ENCODE measurements around the gene KLRD1. TPM values are rescaled to one million over a fixed set of nuclear protein-coding genes. Genes with fewer than 3 reads are reported as not detected.

Gene KLRD1
- total RNA-seq, 1 experiment from 2014 or later: not detected

GRCh38 chr12:10293570-10294227, 14.0 kb upstream of the KLRD1 start:
- H2AFZ ChIP-seq (ENCODE audit: low read length): no peak overlapping the region
- no peak overlapping the region for H3K4me2 ChIP-seq (ENCODE audit: low read length)
- H3K27ac ChIP-seq (ENCODE audit: low read length): no peak overlapping the region
- no TSS peak for BruUV-seq (replicated peaks)
- TF ChIP-seq EZH2 (IDR thresholded peaks at IDR 0.05; ENCODE audit: low read length, unreplicated experiment) (no peak), EZH2phosphoT487 (IDR thresholded peaks at IDR 0.05; ENCODE audit: borderline replicate concordance, low read length) (no peak), CTCF (conservative IDR thresholded peaks at IDR 0.05; ENCODE audit: low read depth, low read length) (no peak)
- DNase-seq (no peak), ATAC-seq (no peak)
- no peaks in the 10 kb centered on the region for H3K36me3 ChIP-seq (ENCODE audit: low read depth, low read length)
- no peaks in the 10 kb centered on the region for H3F3A ChIP-seq (ENCODE audit: low read length, unreplicated experiment)
- no peaks in the 10 kb centered on the region for H3K9me2 ChIP-seq (replicated peaks; ENCODE audit: low read length)
- POLR2A ChIA-PET (ENCODE audit: unreplicated experiment): no interaction called here
- no peaks in the 10 kb centered on the region for H3K79me2 ChIP-seq (ENCODE audit: low read length)
- H4K20me1 ChIP-seq (ENCODE audit: low read length): no peaks in the 10 kb centered on the region
- H3K9ac ChIP-seq (ENCODE audit: low read length): no peak overlapping the region
- no peaks in the 10 kb centered on the region for H3K9me3 ChIP-seq (ENCODE audit: low read length)
- no peaks in the 10 kb centered on the region for H3K4me1 ChIP-seq (ENCODE audit: insufficient read depth, low read length)
- CTCF ChIA-PET: no interaction called here
- H3K4me3 ChIP-seq (ENCODE audit: low read length): no peak overlapping the region
- intact Hi-C loops (cut with micrococcal nuclease): no loop called here
- no peaks in the 10 kb centered on the region for H3K27me3 ChIP-seq (ENCODE audit: low read length)

- Histone ChIP-seq H3K79me2 (ENCODE audit: low read length) (no peaks in the 10 kb centered on the region), H3K27ac (ENCODE audit: low read length) (peak overlapping the region; percentile 53), H3K9ac (ENCODE audit: low read length) (no peak overlapping the region), H3K4me2 (ENCODE audit: low read length) (no peak overlapping the region), H3F3A (ENCODE audit: low read length, unreplicated experiment) (no peaks in the 10 kb centered on the region), H3K9me2 (replicated peaks; ENCODE audit: low read length) (no peaks in the 10 kb centered on the region), H3K9me3 (ENCODE audit: low read length) (no peaks in the 10 kb centered on the region), H3K4me3 (ENCODE audit: low read length) (no peak overlapping the region), H2AFZ (ENCODE audit: low read length) (no peak overlapping the region), H3K4me1 (ENCODE audit: insufficient read depth, low read length) (peaks cover 6% of the 10 kb centered on the region; the same call in 1 of the 2 replicates), H3K36me3 (ENCODE audit: low read depth, low read length) (no peaks in the 10 kb centered on the region), H4K20me1 (ENCODE audit: low read length) (no peaks in the 10 kb centered on the region), H3K27me3 (ENCODE audit: low read length) (no peaks in the 10 kb centered on the region)
- CTCF ChIA-PET: no interaction called here
- intact Hi-C loops (cut with micrococcal nuclease): loop anchor here (5.0 kb wide), 1 partner anchor 64 kb away; no protein-coding TSS in a partner anchor
- no peak for TF ChIP-seq CTCF (conservative IDR thresholded peaks at IDR 0.05; ENCODE audit: low read depth, low read length)
- TF ChIP-seq EZH2 (IDR thresholded peaks at IDR 0.05; ENCODE audit: low read length, unreplicated experiment): no peak
- no peak for TF ChIP-seq EZH2phosphoT487 (IDR thresholded peaks at IDR 0.05; ENCODE audit: borderline replicate concordance, low read length)
- no TSS peak for BruUV-seq (replicated peaks)
- POLR2A ChIA-PET (ENCODE audit: unreplicated experiment): no interaction called here
- DNase-seq (peak; percentile 38), ATAC-seq (no peak)
Observed at GRCh38 chr12:10301103-10301502, 6.6 kb upstream of the KLRD1 start.

- no peak overlapping the region for H3K9ac ChIP-seq (ENCODE audit: low read length)
- no peaks in the 10 kb centered on the region for H3F3A ChIP-seq (ENCODE audit: low read length, unreplicated experiment)
- H3K9me3 ChIP-seq (ENCODE audit: low read length): no peaks in the 10 kb centered on the region
- ChIA-PET POLR2A (ENCODE audit: unreplicated experiment) (interaction anchor here (0.6 kb wide), 2 partner anchors 70 to 150 kb away, joined by 3 to 4 read pairs; no protein-coding TSS in a partner anchor), CTCF (no interaction called here)
- H3K27me3 ChIP-seq (ENCODE audit: low read length): no peaks in the 10 kb centered on the region
- H3K36me3 ChIP-seq (ENCODE audit: low read depth, low read length): no peaks in the 10 kb centered on the region
- H2AFZ ChIP-seq (ENCODE audit: low read length): no peak overlapping the region
- DNase-seq: peak; percentile 84
- H3K4me1 ChIP-seq (ENCODE audit: insufficient read depth, low read length): peaks cover 6% of the 10 kb centered on the region; the same call in 1 of the 2 replicates
- 0 out of 2 replicates have a peak overlapping the region, but pooled peaks have one; percentile 18 for H3K4me2 ChIP-seq (ENCODE audit: low read length)
- no TSS peak for BruUV-seq (replicated peaks)
- H3K27ac ChIP-seq (ENCODE audit: low read length): 0 out of 2 replicates have a peak overlapping the region, but pooled peaks have one; percentile 19
- TF ChIP-seq EZH2 (IDR thresholded peaks at IDR 0.05; ENCODE audit: low read length, unreplicated experiment): no peak
- TF ChIP-seq CTCF (conservative IDR thresholded peaks at IDR 0.05; ENCODE audit: low read depth, low read length): no peak
- TF ChIP-seq EZH2phosphoT487 (IDR thresholded peaks at IDR 0.05; ENCODE audit: borderline replicate concordance, low read length): no peak
- no peaks in the 10 kb centered on the region for H3K9me2 ChIP-seq (replicated peaks; ENCODE audit: low read length)
- H3K79me2 ChIP-seq (ENCODE audit: low read length): no peaks in the 10 kb centered on the region
- no peak overlapping the region for H3K4me3 ChIP-seq (ENCODE audit: low read length)
- no peaks in the 10 kb centered on the region for H4K20me1 ChIP-seq (ENCODE audit: low read length)
- intact Hi-C loops (cut with micrococcal nuclease): loop anchor here (5.0 kb wide), 1 partner anchor 67 kb away; no protein-coding TSS in a partner anchor
- ATAC-seq: peak; percentile 97
Observed at GRCh38 chr12:10304161-10304574, 3.5 kb upstream of the KLRD1 start.
